ENCODE measurements around the gene CDV3. TPM values are rescaled to one million over a fixed set of nuclear protein-coding genes. Genes with fewer than 3 reads are reported as not detected.

Gene CDV3
- total RNA-seq, 1 experiment from 2014 or later, result 284 TPM

- ChIA-PET POLR2A (interaction anchor here (0.5 kb wide), 1 partner anchor 8 kb away, joined by 5 read pairs; no protein-coding TSS in a partner anchor), CTCF (no interaction called here)
- DNase-seq, result no peak
- Mint-ChIP-seq H3K4me1 (ENCODE audit: low read depth, unreplicated experiment) (peaks cover 8% of the 10 kb centered on the region), H3K4me3 (ENCODE audit: unreplicated experiment) (no peak overlapping the region), H3K27ac (ENCODE audit: unreplicated experiment) (peak overlapping the region; percentile 69), H3K27me3 (ENCODE audit: insufficient read depth, unreplicated experiment) (no peaks in the 10 kb centered on the region), H3K9me3 (ENCODE audit: unreplicated experiment) (no peaks in the 10 kb centered on the region), H3K36me3 (ENCODE audit: insufficient read depth, unreplicated experiment) (peaks cover 49% of the 10 kb centered on the region)
- intact Hi-C loops (cut with micrococcal nuclease; ENCODE audit: unreplicated experiment), result no loop called here
- no peaks in the 10 kb centered on the region for H3K27me3 ChIP-seq (replicated peaks; ENCODE audit: control insufficient read depth, insufficient read depth, low read length)
- TF ChIP-seq, protein P1, sequence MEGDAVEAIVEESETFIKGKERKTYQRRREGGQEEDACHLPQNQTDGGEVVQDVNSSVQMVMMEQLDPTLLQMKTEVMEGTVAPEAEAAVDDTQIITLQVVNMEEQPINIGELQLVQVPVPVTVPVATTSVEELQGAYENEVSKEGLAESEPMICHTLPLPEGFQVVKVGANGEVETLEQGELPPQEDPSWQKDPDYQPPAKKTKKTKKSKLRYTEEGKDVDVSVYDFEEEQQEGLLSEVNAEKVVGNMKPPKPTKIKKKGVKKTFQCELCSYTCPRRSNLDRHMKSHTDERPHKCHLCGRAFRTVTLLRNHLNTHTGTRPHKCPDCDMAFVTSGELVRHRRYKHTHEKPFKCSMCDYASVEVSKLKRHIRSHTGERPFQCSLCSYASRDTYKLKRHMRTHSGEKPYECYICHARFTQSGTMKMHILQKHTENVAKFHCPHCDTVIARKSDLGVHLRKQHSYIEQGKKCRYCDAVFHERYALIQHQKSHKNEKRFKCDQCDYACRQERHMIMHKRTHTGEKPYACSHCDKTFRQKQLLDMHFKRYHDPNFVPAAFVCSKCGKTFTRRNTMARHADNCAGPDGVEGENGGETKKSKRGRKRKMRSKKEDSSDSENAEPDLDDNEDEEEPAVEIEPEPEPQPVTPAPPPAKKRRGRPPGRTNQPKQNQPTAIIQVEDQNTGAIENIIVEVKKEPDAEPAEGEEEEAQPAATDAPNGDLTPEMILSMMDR (IDR thresholded peaks at IDR 0.05; ENCODE audit: insufficient read depth in 1 of 2, low read depth in 1 of 2, low read length in 1 of 2, severe bottlenecking in 1 of 2, unreplicated experiment in 1 of 2), result no peak
- no peak overlapping the region for H3K4me3 ChIP-seq (ENCODE audit: low read depth, low read length)
- no TSS peak for BruUV-seq (replicated peaks)
- peaks cover 17% of the 10 kb centered on the region for H3K4me1 ChIP-seq
- H3K36me3 ChIP-seq (ENCODE audit: control insufficient read depth, insufficient read depth, low read length), result no peaks in the 10 kb centered on the region
- H3K9me3 ChIP-seq, result no peaks in the 10 kb centered on the region
These were observed 24.9 kb downstream of the CDV3 start for GRCh38 chr3:133598405-133598804.

- no peak overlapping the region for H3K27ac Mint-ChIP-seq (ENCODE audit: unreplicated experiment)
- no peaks in the 10 kb centered on the region for H3K36me3 ChIP-seq (ENCODE audit: control insufficient read depth, insufficient read depth, low read length)
- no peak overlapping the region for H3K4me3 ChIP-seq (ENCODE audit: low read depth, low read length)
- no peak for DNase-seq
- no peaks in the 10 kb centered on the region for H3K27me3 ChIP-seq (replicated peaks; ENCODE audit: control insufficient read depth, insufficient read depth, low read length)
- H3K27me3 Mint-ChIP-seq (ENCODE audit: insufficient read depth, unreplicated experiment), result no peaks in the 10 kb centered on the region
- peaks cover 17% of the 10 kb centered on the region for H3K4me1 ChIP-seq
- H3K9me3 ChIP-seq, result no peaks in the 10 kb centered on the region
- peaks cover 56% of the 10 kb centered on the region for H3K36me3 Mint-ChIP-seq (ENCODE audit: insufficient read depth, unreplicated experiment)
- no peak overlapping the region for H3K4me3 Mint-ChIP-seq (ENCODE audit: unreplicated experiment)
- TF ChIP-seq, protein P1 (IDR thresholded peaks at IDR 0.05; ENCODE audit: insufficient read depth in 1 of 2, low read depth in 1 of 2, low read length in 1 of 2, severe bottlenecking in 1 of 2, unreplicated experiment in 1 of 2), result no peak
- POLR2A ChIA-PET, result no interaction called here
- H3K9me3 Mint-ChIP-seq (ENCODE audit: unreplicated experiment), result no peaks in the 10 kb centered on the region
- peaks cover 7% of the 10 kb centered on the region for H3K4me1 Mint-ChIP-seq (ENCODE audit: low read depth, unreplicated experiment)
- BruUV-seq (replicated peaks), result no TSS peak
- intact Hi-C loops (cut with micrococcal nuclease; ENCODE audit: unreplicated experiment), result no loop called here
- CTCF ChIA-PET, result no interaction called here
These were observed 25.8 kb downstream of the CDV3 start for GRCh38 chr3:133599280-133599679.

GRCh38 chr3:133600572-133601081, 27.1 kb downstream of the CDV3 start:
- Mint-ChIP-seq H3K36me3 (ENCODE audit: insufficient read depth, unreplicated experiment) (peaks cover 67% of the 10 kb centered on the region), H3K27ac (ENCODE audit: unreplicated experiment) (no peak overlapping the region), H3K4me1 (ENCODE audit: low read depth, unreplicated experiment) (peaks cover 7% of the 10 kb centered on the region), H3K4me3 (ENCODE audit: unreplicated experiment) (no peak overlapping the region), H3K27me3 (ENCODE audit: insufficient read depth, unreplicated experiment) (no peaks in the 10 kb centered on the region), H3K9me3 (ENCODE audit: unreplicated experiment) (no peaks in the 10 kb centered on the region)
- BruUV-seq (replicated peaks), result TSS peak; percentile 70
- ChIA-PET POLR2A (no interaction called here), CTCF (no interaction called here)
- intact Hi-C loops (cut with micrococcal nuclease; ENCODE audit: unreplicated experiment), result no loop called here
- Histone ChIP-seq H3K9me3 (no peaks in the 10 kb centered on the region), H3K27me3 (replicated peaks; ENCODE audit: control insufficient read depth, insufficient read depth, low read length) (no peaks in the 10 kb centered on the region), H3K4me1 (peaks cover 17% of the 10 kb centered on the region), H3K4me3 (ENCODE audit: low read depth, low read length) (no peak overlapping the region), H3K36me3 (ENCODE audit: control insufficient read depth, insufficient read depth, low read length) (no peaks in the 10 kb centered on the region)
- DNase-seq, result no peak
- TF ChIP-seq, protein P1 (IDR thresholded peaks at IDR 0.05; ENCODE audit: insufficient read depth in 1 of 2, low read depth in 1 of 2, low read length in 1 of 2, severe bottlenecking in 1 of 2, unreplicated experiment in 1 of 2), result no peak

All from Caco-2 (cell line).